Measurements from ENCODE around the gene TMEM182. TPM values are rescaled to one million over a fixed set of nuclear protein-coding genes. Genes with fewer than 3 reads are reported as not detected.

TMEM182 gene
- total and polyA plus RNA-seq, 12 donors = 0.74 to 7.8 (median 4.0) TPM

GRCh38 chr2:102782187-102782586 is 20.4 kb downstream of the TMEM182 start:
- no peak for DNase-seq
- Histone ChIP-seq H3K27me3 (no peaks in the 10 kb centered on the region), H3K9me3 (replicated peaks in 1 of 3) (no peaks in the 10 kb centered on the region), H3K27ac (no peak overlapping the region), H3K4me3 (no peak overlapping the region), H3K4me1 (replicated peaks in 1 of 2) (no peaks in the 10 kb centered on the region), H3K36me3 (replicated peaks in 1 of 2) (no peaks in the 10 kb centered on the region)
- intact Hi-C loops (cut with DNase I) = no loop called here
- WGBS, 4 donors = 96 to 99% (median 97%) methylated on average over 2 of the region's 2 CpGs
- TF ChIP-seq POLR2A (IDR thresholded peaks at IDR 0.05) (no peak), CTCF (IDR thresholded peaks at IDR 0.05) (no peak)

GRCh38 chr2:102782933-102783332 is 21.1 kb downstream of the TMEM182 start:
- Histone ChIP-seq H3K4me1 (replicated peaks in 1 of 2) (no peaks in the 10 kb centered on the region), H3K27me3 (no peaks in the 10 kb centered on the region), H3K4me3 (no peak overlapping the region), H3K36me3 (replicated peaks in 1 of 2) (no peaks in the 10 kb centered on the region), H3K27ac (no peak overlapping the region), H3K9me3 (replicated peaks in 1 of 3) (no peaks in the 10 kb centered on the region)
- 80 to 89% (median 83%) methylated on average over 1 of the region's 1 CpG for WGBS, 4 donors
- TF ChIP-seq POLR2A (IDR thresholded peaks at IDR 0.05) (no peak), CTCF (IDR thresholded peaks at IDR 0.05) (no peak)
- intact Hi-C loops (cut with DNase I) = no loop called here
- no peak for DNase-seq

- DNase-seq = no peak
- intact Hi-C loops (cut with DNase I) = no loop called here
- no peak for TF ChIP-seq POLR2A (IDR thresholded peaks at IDR 0.05)
- no peak for TF ChIP-seq CTCF (IDR thresholded peaks at IDR 0.05)
- Histone ChIP-seq H3K36me3 (replicated peaks in 1 of 2) (no peaks in the 10 kb centered on the region), H3K27ac (no peak overlapping the region), H3K4me3 (no peak overlapping the region), H3K9me3 (replicated peaks in 1 of 3) (no peaks in the 10 kb centered on the region), H3K27me3 (no peaks in the 10 kb centered on the region), H3K4me1 (replicated peaks in 1 of 2) (no peaks in the 10 kb centered on the region)
- 60 to 70% (median 65%) methylated on average over 7 of the region's 7 CpGs for WGBS, 4 donors
Observed at GRCh38 chr2:102783506-102784183, 21.8 kb downstream of the TMEM182 start.

- 77 to 93% (median 82%) methylated on average over 3 of the region's 3 CpGs for WGBS, 4 donors
- H3K27ac ChIP-seq = no peak overlapping the region
Observed at GRCh38 chr2:102784940-102785339, 23.1 kb downstream of the TMEM182 start.

More at GRCh38 chr2:102784940-102785339, 23.1 kb downstream of the TMEM182 start:
- Histone ChIP-seq H3K9me3 (replicated peaks in 1 of 3) (no peaks in the 10 kb centered on the region), H3K4me3 (no peak overlapping the region), H3K4me1 (replicated peaks in 1 of 2) (no peaks in the 10 kb centered on the region), H3K27me3 (no peaks in the 10 kb centered on the region), H3K36me3 (replicated peaks in 1 of 2) (no peaks in the 10 kb centered on the region)
- intact Hi-C loops (cut with DNase I) = no loop called here
- no peak for TF ChIP-seq CTCF (IDR thresholded peaks at IDR 0.05)
- no peak for TF ChIP-seq POLR2A (IDR thresholded peaks at IDR 0.05)
- DNase-seq = no peak

All from adrenal gland (tissue), 12 donors.